ENCODE results near the gene EDIL3. TPM values are rescaled to one million over a fixed set of nuclear protein-coding genes. Genes with fewer than 3 reads are reported as not detected.

EDIL3 gene
- total and polyA plus RNA-seq, 2 of the 13 experiments (the other 11 are each of a cell fraction or from before 2014, with no cell fraction given), result 0.01 TPM; not detected in 1

DNA sequence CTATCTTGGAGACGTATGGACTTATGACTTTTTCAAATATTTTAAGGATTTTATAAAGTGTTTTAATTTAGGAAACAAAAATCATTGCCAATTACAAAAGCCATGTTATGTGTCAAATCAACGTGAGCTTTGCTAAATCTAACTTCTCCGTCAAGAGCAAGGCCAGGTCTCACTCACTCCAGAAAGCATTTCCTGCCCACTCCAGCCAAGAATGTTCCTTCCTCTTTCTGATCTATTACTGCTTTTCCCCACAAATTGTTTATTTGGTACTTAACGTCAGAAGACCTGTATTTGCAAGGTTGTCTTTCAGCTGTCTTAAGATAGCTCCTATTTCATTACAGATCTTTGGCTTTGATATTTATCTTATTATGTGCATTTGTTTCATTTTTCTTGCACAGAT, 470.5 kb downstream of the EDIL3 start:
- in situ Hi-C loops (cut with HindIII; ENCODE audit: extremely low pct_ligation_motif_present, low pct_unique_long_range_greater_than_20kb) (no loop called here), intact Hi-C loops (cut with micrococcal nuclease; ENCODE audit: unreplicated experiment) (no loop called here)
- WGBS (ENCODE audit: low lambda C conversion rate), result 26% methylated on average over 4 of the region's 4 CpGs
- Histone ChIP-seq H3K9ac (ENCODE audit: insufficient read depth, low read depth, low read length) (no peak overlapping the region), H3K27ac (ENCODE audit: extremely low read length, insufficient read depth, low read length) (no peak overlapping the region), H2AFZ (ENCODE audit: low read length) (no peak overlapping the region), H3K4me3 (replicated peaks in 1 of 3; ENCODE audit: insufficient read depth in 1 of 3, low read depth in 2 of 3, low read length in 3 of 3) (no peak overlapping the region), H3K79me2 (ENCODE audit: insufficient read depth, low read length) (no peaks in the 10 kb centered on the region), H4K20me1 (ENCODE audit: insufficient read depth, low read length) (no peaks in the 10 kb centered on the region), H3K36me3 (replicated peaks in 1 of 2; ENCODE audit: control insufficient read depth in 1 of 2, insufficient read depth in 2 of 2, low read length in 2 of 2) (no peaks in the 10 kb centered on the region), H3K27me3 (ENCODE audit: control insufficient read depth in 1 of 2, insufficient read depth in 2 of 2, low read length in 2 of 2) (no peaks in the 10 kb centered on the region), H3K9me3 (ENCODE audit: low read length) (no peaks in the 10 kb centered on the region), H3K4me1 (ENCODE audit: insufficient read depth, low read length) (no peaks in the 10 kb centered on the region), H3K4me2 (ENCODE audit: low read depth, low read length) (no peak overlapping the region)
- FAIRE-seq, result no peak
- no TSS peak for BruUV-seq (replicated peaks)
- no peak for DNase-seq (ENCODE audit: low spot score)
- TF ChIP-seq, protein P1, sequence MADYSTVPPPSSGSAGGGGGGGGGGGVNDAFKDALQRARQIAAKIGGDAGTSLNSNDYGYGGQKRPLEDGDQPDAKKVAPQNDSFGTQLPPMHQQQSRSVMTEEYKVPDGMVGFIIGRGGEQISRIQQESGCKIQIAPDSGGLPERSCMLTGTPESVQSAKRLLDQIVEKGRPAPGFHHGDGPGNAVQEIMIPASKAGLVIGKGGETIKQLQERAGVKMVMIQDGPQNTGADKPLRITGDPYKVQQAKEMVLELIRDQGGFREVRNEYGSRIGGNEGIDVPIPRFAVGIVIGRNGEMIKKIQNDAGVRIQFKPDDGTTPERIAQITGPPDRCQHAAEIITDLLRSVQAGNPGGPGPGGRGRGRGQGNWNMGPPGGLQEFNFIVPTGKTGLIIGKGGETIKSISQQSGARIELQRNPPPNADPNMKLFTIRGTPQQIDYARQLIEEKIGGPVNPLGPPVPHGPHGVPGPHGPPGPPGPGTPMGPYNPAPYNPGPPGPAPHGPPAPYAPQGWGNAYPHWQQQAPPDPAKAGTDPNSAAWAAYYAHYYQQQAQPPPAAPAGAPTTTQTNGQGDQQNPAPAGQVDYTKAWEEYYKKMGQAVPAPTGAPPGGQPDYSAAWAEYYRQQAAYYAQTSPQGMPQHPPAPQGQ (CRISPR knock-in tag; IDR thresholded peaks at IDR 0.05; ENCODE audit: borderline replicate concordance), result no peak
- no peak for TF ChIP-seq ZNF160 (CRISPR knock-in tag; IDR thresholded peaks at IDR 0.05)
- TF ChIP-seq ZNF136 (CRISPR knock-in tag; IDR thresholded peaks at IDR 0.05; ENCODE audit: low read depth), result no peak
- no peak for TF ChIP-seq AKAP8 (CRISPR knock-in tag; IDR thresholded peaks at IDR 0.05)
- no peak for TF ChIP-seq FOXC1 (CRISPR knock-in tag; IDR thresholded peaks at IDR 0.05; ENCODE audit: borderline replicate concordance)
- no peak for TF ChIP-seq STAG1 (CRISPR knock-in tag; IDR thresholded peaks at IDR 0.05)
- no peak for TF ChIP-seq ZNF431 (CRISPR knock-in tag; IDR thresholded peaks at IDR 0.05; ENCODE audit: borderline replicate concordance, low read depth)
- TF ChIP-seq, protein P2, sequence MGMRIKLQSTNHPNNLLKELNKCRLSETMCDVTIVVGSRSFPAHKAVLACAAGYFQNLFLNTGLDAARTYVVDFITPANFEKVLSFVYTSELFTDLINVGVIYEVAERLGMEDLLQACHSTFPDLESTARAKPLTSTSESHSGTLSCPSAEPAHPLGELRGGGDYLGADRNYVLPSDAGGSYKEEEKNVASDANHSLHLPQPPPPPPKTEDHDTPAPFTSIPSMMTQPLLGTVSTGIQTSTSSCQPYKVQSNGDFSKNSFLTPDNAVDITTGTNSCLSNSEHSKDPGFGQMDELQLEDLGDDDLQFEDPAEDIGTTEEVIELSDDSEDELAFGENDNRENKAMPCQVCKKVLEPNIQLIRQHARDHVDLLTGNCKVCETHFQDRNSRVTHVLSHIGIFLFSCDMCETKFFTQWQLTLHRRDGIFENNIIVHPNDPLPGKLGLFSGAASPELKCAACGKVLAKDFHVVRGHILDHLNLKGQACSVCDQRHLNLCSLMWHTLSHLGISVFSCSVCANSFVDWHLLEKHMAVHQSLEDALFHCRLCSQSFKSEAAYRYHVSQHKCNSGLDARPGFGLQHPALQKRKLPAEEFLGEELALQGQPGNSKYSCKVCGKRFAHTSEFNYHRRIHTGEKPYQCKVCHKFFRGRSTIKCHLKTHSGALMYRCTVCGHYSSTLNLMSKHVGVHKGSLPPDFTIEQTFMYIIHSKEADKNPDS (CRISPR knock-in tag; IDR thresholded peaks at IDR 0.05), result no peak
- TF ChIP-seq, protein P3, sequence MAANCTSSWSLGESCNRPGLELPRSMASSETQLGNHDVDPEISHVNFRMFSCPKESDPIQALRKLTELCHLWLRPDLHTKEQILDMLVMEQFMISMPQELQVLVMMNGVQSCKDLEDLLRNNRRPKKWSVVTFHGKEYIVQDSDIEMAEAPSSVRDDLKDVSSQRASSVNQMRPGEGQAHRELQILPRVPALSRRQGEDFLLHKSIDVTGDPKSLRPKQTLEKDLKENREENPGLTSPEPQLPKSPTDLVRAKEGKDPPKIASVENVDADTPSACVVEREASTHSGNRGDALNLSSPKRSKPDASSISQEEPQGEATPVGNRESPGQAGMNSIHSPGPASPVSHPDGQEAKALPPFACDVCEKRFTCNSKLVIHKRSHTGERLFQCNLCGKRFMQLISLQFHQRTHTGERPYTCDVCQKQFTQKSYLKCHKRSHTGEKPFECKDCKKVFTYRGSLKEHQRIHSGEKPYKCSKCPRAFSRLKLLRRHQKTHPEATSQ (CRISPR knock-in tag; IDR thresholded peaks at IDR 0.05; ENCODE audit: borderline replicate concordance), result no peak
- TF ChIP-seq ZNF768 (CRISPR knock-in tag; IDR thresholded peaks at IDR 0.05), result no peak
- TF ChIP-seq TBX2 (CRISPR knock-in tag; IDR thresholded peaks at IDR 0.05; ENCODE audit: borderline replicate concordance), result no peak
- no peak for TF ChIP-seq SKI (IDR thresholded peaks at IDR 0.05; ENCODE audit: partially characterized antibody)
- TF ChIP-seq ZNF501 (CRISPR knock-in tag; IDR thresholded peaks at IDR 0.05), result no peak
- no peak for TF ChIP-seq MEF2D (CRISPR knock-in tag; IDR thresholded peaks at IDR 0.05)
- ATAC-seq, result no peak
- POLR2A ChIA-PET, result no interaction called here
- CTCF ChIA-PET (ENCODE audit: low intra/inter-chr PET ratio, low total read pairs), result no interaction called here

Data from HepG2 (cell line).